CD1c-positive myeloid dendritic cell (primary cell): Measurements from ENCODE around the gene ALKBH4.
A peak's percentile ranks its signal among the peaks of the same experiment; 100 is the strongest.
"Not testable (repeated sequence)": the region's sequence is repeated elsewhere in the genome, so short reads cannot be mapped to it uniquely, and the experiment has no call there.

ENCODE experiments used
- DNase-seq: peaks from one replicate; pipeline ENCODE4 v3.0.0-alpha.2; 2016; ENCODE audit errors: extremely low spot score

Gene ALKBH4

GRCh38 chr7:102464577-102465280, at the start of gene ALKBH4, which contains the start of gene LRWD1:
ALKBH4 (minus strand) TSS chr7:102464863; CDS start chr7:102464836, 27 bp downstream.
LRWD1 (plus strand) TSS chr7:102464984; CDS start chr7:102465081, 97 bp downstream.
- peak; percentile 98 for DNase-seq

GRCh38 chr7:102512642-102513221, 48.1 kb upstream of the ALKBH4 start:
- peak; percentile 19 for DNase-seq

GRCh38 chr7:102511860-102512522, 47.3 kb upstream of the ALKBH4 start:
- DNase-seq, result not testable (repeated sequence)

- not testable (repeated sequence) for DNase-seq
These were observed 45.9 kb upstream of the ALKBH4 start for GRCh38 chr7:102510575-102510974.

GRCh38 chr7:102507410-102508088, 42.9 kb upstream of the ALKBH4 start:
- not testable (repeated sequence) for DNase-seq

- not testable (repeated sequence) for DNase-seq
These were observed 40.9 kb upstream of the ALKBH4 start for GRCh38 chr7:102505298-102506185.

GRCh38 chr7:102503141-102503540, 38.5 kb upstream of the ALKBH4 start:
- DNase-seq, result not testable (repeated sequence)

- not testable (repeated sequence) for DNase-seq
These were observed 33.7 kb upstream of the ALKBH4 start for GRCh38 chr7:102498321-102498720.

GRCh38 chr7:102497308-102497707, 32.6 kb upstream of the ALKBH4 start:
- not testable (repeated sequence) for DNase-seq

- not testable (repeated sequence) for DNase-seq
These were observed 32.2 kb upstream of the ALKBH4 start for GRCh38 chr7:102496861-102497260.

- DNase-seq, result not testable (repeated sequence)
These were observed 29.9 kb upstream of the ALKBH4 start for GRCh38 chr7:102494473-102495149.

- not testable (repeated sequence) for DNase-seq
These were observed 29.4 kb upstream of the ALKBH4 start for GRCh38 chr7:102494026-102494425.

GRCh38 chr7:102493220-102493935, 28.7 kb upstream of the ALKBH4 start:
- DNase-seq, result not testable (repeated sequence)

GRCh38 chr7:102490529-102491075, 25.9 kb upstream of the ALKBH4 start:
- DNase-seq, result not testable (repeated sequence)

GRCh38 chr7:102484317-102484716, 19.7 kb upstream of the ALKBH4 start:
- not testable (repeated sequence) for DNase-seq

GRCh38 chr7:102481962-102482361, 17.3 kb upstream of the ALKBH4 start:
- DNase-seq, result not testable (repeated sequence)

GRCh38 chr7:102479982-102480637, 15.4 kb upstream of the ALKBH4 start:
- not testable (repeated sequence) for DNase-seq

- DNase-seq, result not testable (repeated sequence)
These were observed 14.5 kb upstream of the ALKBH4 start for GRCh38 chr7:102479209-102479584.
